GOT3 (cell line): ENCODE results near the gene PHOSPHO2.

Source experiments
- DNase-seq: peaks from one replicate; lab custom pipeline; 2025; ENCODE audit warnings: mixed read lengths; lab: John Stamatoyannopoulos, UW

Gene PHOSPHO2

GRCh38 chr2:169716938-169717690 is 22.8 kb downstream of the PHOSPHO2 start:
- no peak for DNase-seq

- DNase-seq = no peak
Observed at GRCh38 chr2:169717691-169718063, 23.4 kb downstream of the PHOSPHO2 start.

DNA sequence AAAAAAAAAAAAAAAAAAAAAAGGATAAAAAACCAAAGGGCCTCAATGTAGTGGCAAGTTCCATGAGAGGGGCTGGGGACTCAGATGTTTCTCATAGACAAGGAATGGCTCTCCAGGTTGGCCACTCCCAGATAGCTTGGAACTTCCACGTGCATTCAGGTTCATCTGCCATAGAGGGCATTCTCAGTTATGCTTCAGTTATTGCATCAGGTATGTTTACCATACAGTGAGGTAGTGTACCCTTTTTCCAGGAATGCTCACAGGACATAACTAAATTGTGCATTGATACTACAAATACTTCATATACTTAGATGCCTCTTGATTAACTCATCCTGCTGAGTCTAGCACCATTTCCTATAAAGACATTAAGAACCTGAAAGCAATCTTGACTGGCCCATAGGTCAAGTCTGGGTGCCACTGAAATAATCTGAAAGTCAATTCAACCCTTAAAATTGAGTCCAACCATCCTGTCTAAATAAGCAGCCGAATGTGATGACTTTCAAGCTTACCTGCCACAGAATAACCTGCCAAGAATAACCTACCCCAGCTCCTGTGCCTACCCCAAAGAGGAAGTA is 24.7 kb downstream of the PHOSPHO2 start:
- no peak for DNase-seq

DNA sequence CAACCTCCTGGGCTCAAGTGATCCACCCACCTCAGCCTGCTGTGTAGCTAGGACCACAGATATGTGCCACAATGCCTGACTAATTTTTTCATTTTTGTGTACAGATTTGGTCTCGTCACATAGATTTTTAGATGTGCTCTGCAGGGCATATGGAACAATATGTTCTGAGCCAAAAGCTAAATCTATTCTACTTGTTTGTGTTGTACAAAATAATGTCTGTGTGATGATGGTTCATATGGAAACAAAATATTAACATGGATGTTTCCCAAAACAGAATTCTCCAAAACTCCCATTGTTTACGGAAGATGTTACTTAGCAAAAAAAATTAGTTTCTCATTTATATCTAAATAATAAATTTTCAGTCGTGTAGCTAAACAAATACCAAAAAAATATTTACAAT is 26.7 kb downstream of the PHOSPHO2 start:
- DNase-seq = no peak

GRCh38 chr2:169727065-169727464 is 32.8 kb downstream of the PHOSPHO2 start:
- no peak for DNase-seq

DNA sequence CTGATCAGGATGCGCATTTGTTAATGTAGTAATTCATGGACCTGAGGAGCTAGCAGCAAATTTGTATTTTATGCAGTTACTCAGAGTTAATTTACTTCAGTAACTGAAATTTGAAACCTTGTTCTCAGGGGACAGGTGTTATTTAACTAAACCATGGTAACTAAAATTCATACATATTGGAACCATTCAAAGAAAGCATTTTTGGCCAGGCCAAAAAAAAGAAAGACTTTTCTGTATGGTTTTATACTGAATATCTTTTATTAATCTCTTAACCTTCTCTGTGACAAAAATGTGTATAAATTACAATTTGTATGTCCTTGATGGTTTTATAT is 35.0 kb downstream of the PHOSPHO2 start:
- DNase-seq = no peak

- no peak for DNase-seq
Observed at GRCh38 chr2:169732075-169732474, 37.8 kb downstream of the PHOSPHO2 start.

DNA sequence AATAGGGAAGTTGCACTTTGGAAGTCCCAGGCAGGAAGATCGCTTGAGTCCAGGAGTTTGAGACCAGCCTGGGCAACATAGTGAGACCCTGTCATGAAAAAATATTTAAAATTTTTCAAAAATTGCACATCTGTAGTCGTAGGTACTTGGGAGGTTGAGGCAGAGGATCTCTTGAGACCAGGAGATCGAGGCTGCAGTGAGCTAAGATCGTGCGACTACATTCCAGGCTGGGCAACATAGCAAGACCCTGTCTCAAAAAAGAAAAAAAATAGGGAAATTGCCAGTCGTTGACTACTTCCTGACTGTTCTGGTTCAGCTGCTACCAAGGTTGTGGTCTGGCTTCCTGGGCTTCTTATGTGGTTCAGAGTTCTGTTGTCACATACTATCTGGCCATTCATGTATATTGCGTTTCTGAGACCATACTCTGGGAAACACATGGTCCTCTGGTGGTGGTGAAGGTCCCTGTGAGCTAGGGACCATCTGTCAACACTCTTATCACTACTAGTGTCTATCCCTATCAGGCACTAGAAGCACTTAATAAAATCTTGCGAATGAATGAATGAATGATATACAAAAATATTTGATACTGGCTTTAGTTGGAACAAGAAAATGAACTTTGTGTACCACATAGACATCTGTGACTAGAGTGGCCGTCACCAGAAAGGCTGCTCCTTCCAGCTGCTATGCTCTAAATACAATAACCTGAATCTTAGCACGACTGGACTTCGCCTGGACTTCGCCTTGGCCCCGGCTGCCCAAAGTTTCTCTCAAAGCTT is 38.5 kb downstream of the PHOSPHO2 start:
- DNase-seq = no peak

GRCh38 chr2:169734169-169734847 is 40.0 kb downstream of the PHOSPHO2 start:
- DNase-seq = no peak

DNA sequence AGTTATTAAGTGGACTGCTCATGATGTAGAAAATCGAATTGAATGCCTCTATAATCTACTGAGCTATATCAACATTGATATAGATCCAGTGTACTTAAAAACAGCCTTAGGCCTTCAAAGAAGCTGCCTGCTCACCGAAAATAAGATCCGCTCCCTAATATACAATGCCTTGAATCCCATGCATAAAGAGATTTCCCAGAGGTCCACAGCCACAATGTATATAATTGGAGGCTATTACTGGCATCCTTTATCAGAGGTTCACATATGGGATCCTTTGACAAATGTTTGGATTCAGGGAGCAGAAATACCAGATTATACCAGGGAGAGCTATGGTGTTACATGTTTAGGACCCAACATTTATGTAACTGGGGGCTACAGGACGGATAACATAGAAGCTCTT is 41.4 kb downstream of the PHOSPHO2 start:
- DNase-seq = no peak

DNA sequence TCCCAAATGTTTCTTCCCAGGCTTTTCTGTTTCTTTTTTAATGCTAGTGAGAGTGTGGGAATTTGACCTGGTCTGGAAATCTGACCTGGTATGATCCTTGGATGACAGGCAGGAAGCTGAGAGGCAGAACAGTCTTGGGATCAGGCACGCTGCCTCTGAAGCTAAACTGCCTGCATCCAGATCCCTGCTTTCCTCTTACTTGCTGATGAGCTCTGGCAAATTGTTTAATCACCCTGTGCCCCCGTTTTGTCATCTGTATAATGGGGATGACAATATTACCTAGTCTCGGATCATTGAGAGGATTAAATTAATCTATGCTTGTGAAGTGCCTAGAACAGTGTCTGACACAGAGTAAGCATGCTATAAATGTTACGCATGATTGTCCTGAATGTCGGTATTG is 42.6 kb downstream of the PHOSPHO2 start:
- DNase-seq = no peak

GRCh38 chr2:169738566-169739229 is 44.4 kb downstream of the PHOSPHO2 start:
- no peak for DNase-seq

- DNase-seq = no peak
Observed at GRCh38 chr2:169739351-169739750, 45.1 kb downstream of the PHOSPHO2 start.

- no peak for DNase-seq
Observed at GRCh38 chr2:169743549-169743948, 49.3 kb downstream of the PHOSPHO2 start.

DNA sequence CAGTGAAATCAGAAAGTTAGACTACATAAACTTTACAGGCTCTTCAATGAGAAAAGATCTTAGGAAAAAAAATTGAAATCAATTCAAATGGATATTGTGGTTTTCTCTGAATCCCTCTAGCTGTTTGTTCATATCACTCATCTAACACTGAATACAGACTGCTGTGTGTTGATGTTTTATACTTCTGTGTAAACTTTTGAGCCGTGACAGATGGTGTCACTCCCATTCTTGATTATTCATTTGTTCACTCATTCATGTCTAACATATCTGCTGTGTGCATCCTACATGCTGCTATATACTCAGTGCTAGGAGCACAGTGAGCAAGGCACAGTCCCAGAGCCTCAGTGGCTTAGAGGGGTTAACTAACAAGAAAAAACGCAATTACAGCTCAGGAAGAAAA is 52.0 kb downstream of the PHOSPHO2 start:
- DNase-seq = no peak

GRCh38 chr2:169748319-169748718 is 54.0 kb downstream of the PHOSPHO2 start:
- DNase-seq = no peak
